ENCODE results near the gene CIAO1. TPM values are rescaled to one million over a fixed set of nuclear protein-coding genes. Genes with fewer than 3 reads are reported as not detected.

Gene CIAO1
- total and polyA plus RNA-seq, 2 of the 8 experiments (the other 6 are each of a cell fraction or from before 2014, with no cell fraction given), result 63.7 to 99.2 TPM

DNA sequence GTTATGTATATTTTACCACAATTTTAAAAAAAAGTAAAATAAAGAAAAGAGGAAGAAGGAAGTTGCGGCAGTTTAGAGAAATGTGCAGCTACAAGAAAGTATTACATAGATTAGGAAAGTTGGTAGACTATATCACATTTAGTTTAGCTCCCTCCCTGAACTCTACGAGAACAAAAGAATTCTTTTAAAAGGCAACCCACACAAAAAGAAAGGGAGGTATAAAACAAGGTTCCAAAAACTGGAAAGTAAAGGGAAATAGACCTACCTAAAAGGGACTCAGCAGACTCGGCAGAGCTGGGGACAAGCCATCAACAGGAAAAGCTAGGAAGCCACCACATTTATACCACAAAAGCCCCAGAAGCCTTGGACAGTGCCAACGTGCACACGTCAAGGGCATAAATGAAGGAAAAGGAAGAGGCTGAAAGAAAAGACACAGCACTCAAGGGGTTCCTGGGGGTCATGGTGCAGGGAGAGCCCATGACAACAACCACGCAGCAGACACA lies 9.4 kb upstream of the CIAO1 start:
- Histone ChIP-seq H2BK120ac (replicated peaks; ENCODE audit: low read depth, low read length) (no peak overlapping the region), H3K4ac (replicated peaks; ENCODE audit: insufficient read length, low read depth, low read length) (no peak overlapping the region), H3K79me1 (ENCODE audit: low read depth, low read length) (peaks cover 20% of the 10 kb centered on the region), H3K9me3 (ENCODE audit: insufficient read depth in 2 of 2, low read depth in 1 of 2, low read length in 1 of 2) (no peaks in the 10 kb centered on the region), H2BK12ac (ENCODE audit: low read depth, low read length) (no peak overlapping the region), H3K4me2 (ENCODE audit: insufficient read depth in 1 of 2, low read depth in 2 of 2, low read length in 2 of 2) (no peak overlapping the region), H3K23me2 (ENCODE audit: low read depth, low read length) (no peaks in the 10 kb centered on the region), H4K5ac (ENCODE audit: insufficient read length, low read depth, low read length) (no peak overlapping the region), H3K27me3 (replicated peaks in 1 of 4; ENCODE audit: control insufficient read depth in 3 of 4, extremely low read depth in 1 of 4, insufficient read depth in 3 of 4, low read length in 3 of 4) (no peaks in the 10 kb centered on the region), H2BK5ac (ENCODE audit: low read depth, low read length) (no peak overlapping the region), H3K23ac (ENCODE audit: insufficient read length) (no peak overlapping the region), H4K8ac (ENCODE audit: extremely low read depth, insufficient read depth, low read length) (no peak overlapping the region), H3K4me3 (ENCODE audit: extremely low read depth in 1 of 4, insufficient read depth in 2 of 4, low read depth in 3 of 4, low read length in 4 of 4) (no peak overlapping the region), H3K36me3 (ENCODE audit: control insufficient read depth in 2 of 4, insufficient read depth in 4 of 4, low read length in 3 of 4) (peaks cover 3 to 11% (median 5%) of the 10 kb centered on the region in 4 experiments; a peak in 5 of 8 replicates), H2BK20ac (ENCODE audit: low read length) (no peak overlapping the region), H3K4me1 (replicated peaks in 1 of 4; ENCODE audit: control insufficient read depth in 3 of 4, insufficient read depth in 4 of 4, low read length in 3 of 4) (peaks cover 0 to 3% (median 1%) of the 10 kb centered on the region in 4 experiments; a peak in 3 of 7 replicates), H3K27ac (ENCODE audit: low read depth, low read length) (no peak overlapping the region), H2BK15ac (ENCODE audit: low read length) (no peak overlapping the region), H4K20me1 (replicated peaks in 1 of 2; ENCODE audit: control insufficient read depth in 1 of 2, insufficient read depth in 2 of 2, low read length in 2 of 2) (peaks cover 0 to 5% of the 10 kb centered on the region in 2 experiments), H4K91ac (replicated peaks; ENCODE audit: insufficient read length, low read length) (no peak overlapping the region), H2AFZ (ENCODE audit: low read length) (no peak overlapping the region), H2AK5ac (ENCODE audit: low read depth, low read length) (no peak overlapping the region), H3K56ac (replicated peaks; ENCODE audit: insufficient read length, low read depth, low read length) (no peak overlapping the region), H3K18ac (ENCODE audit: extremely low read depth, low read length) (no peak overlapping the region), H3K9ac (replicated peaks in 1 of 4; ENCODE audit: extremely low read depth in 1 of 4, low read depth in 3 of 4, low read length in 3 of 4) (no peak overlapping the region), H3K14ac (ENCODE audit: insufficient read length) (no peak overlapping the region), H3K79me2 (ENCODE audit: control insufficient read depth in 1 of 2, insufficient read depth in 2 of 2, low read length in 2 of 2) (peaks cover 0 to 12% of the 10 kb centered on the region in 2 experiments; a peak in 2 of 4 replicates)
- ChIA-PET CTCF (ENCODE audit: partially characterized antibody) (interaction anchor here (1.0 to 1.3 kb wide), 2 partner anchors 15 to 118 kb away, joined by 3 to 5 read pairs; no protein-coding TSS in a partner anchor), POLR2A (ENCODE audit: partially characterized antibody) (interaction anchor here (0.6 to 1.3 kb wide), 3 partner anchors 10 to 44 kb away, joined by 3 to 4 read pairs (median 3); no protein-coding TSS in a partner anchor)
- no peak for TF ChIP-seq BACH1 (IDR thresholded peaks at IDR 0.05; ENCODE audit: low read length)
- no peak for TF ChIP-seq HDAC6 (IDR thresholded peaks at IDR 0.05; ENCODE audit: low read depth, low read length)
- TF ChIP-seq POU5F1 (IDR thresholded peaks at IDR 0.05; ENCODE audit: low read depth, low read length), result no peak
- no peak for TF ChIP-seq JUN (IDR thresholded peaks at IDR 0.05; ENCODE audit: low read depth, low read length)
- TF ChIP-seq RXRA (IDR thresholded peaks at IDR 0.05; ENCODE audit: insufficient read depth, low read depth, low read length), result no peak
- TF ChIP-seq GABPA (IDR thresholded peaks at IDR 0.05; ENCODE audit: borderline replicate concordance, insufficient read depth, low read length), result no peak
- TF ChIP-seq SUZ12 (IDR thresholded peaks at IDR 0.05; ENCODE audit: low read length), result no peak
- no peak for TF ChIP-seq SP4 (IDR thresholded peaks at IDR 0.05; ENCODE audit: low read length)
- TF ChIP-seq ASH2L (IDR thresholded peaks at IDR 0.05; ENCODE audit: low read length), result no peak
- no peak for TF ChIP-seq BRCA1 (IDR thresholded peaks at IDR 0.05; ENCODE audit: low read depth, low read length)
- no peak for TF ChIP-seq PHF8 (conservative IDR thresholded peaks at IDR 0.05; ENCODE audit: low read depth, low read length)
- WGBS, 2 experiments (ENCODE audit: extremely low coverage in 1 of 2, insufficient coverage in 1 of 2, insufficient read length in 1 of 2, insufficient replicate concordance in 2 of 2, low coverage in 1 of 2, low lambda C conversion rate in 2 of 2, missing lambda C conversion rate in 1 of 2), result 81% methylated on average over 6 of the region's 6 CpGs; no CpG with 5 or more reads in 1 of the 2 experiments
- DNase-seq (ENCODE audit: low read depth in 1 of 2, low spot score in 2 of 2) (no peak), FAIRE-seq (no peak)

Data from H1 (cell line).